Left colon (tissue), 2 donors: ENCODE measurements around the gene OR2W1. TPM values are rescaled to one million over a fixed set of nuclear protein-coding genes. Genes with fewer than 3 reads are reported as not detected.

Experiments
- ATAC-seq: fragments of 200-7000 bp; cut with Tn5 transposase; one replicate; pipeline ENCODE4 v1.9.1; 2020; ENCODE audit warnings: mild to moderate bottlenecking, moderate library complexity
- DNase-seq, 2 donors: peaks; one replicate each; pipeline ENCODE4 v3.0.0-alpha.2; 2020
- intact Hi-C, 2 donors: fragments of 100-400 bp; cut with DNase I in 1 of 2; cut with micrococcal nuclease in 1 of 2; formaldehyde crosslinking; loops; one replicate each; pipeline versions ENCODE4 v1.11.2 to v1.14.0; 2022; cut with DNase I, micrococcal nuclease
- long read RNA-seq: library from polyadenylated mRNA; unstranded; transcript quantifications from one replicate; pipeline ENCODE4 v2.0.0, GENCODE V29; 2021
- total RNA-seq, 2 donors: library from RNA; stranded (reverse); fragmentation: NEBNext Ultra II Directional; extraction: Animal tissue kit (Norgen Biotek cat#: 25700); gene quantifications; one replicate each; pipeline ENCODE4 v1.2.1, GENCODE V29; 2021
- donor health status: DM: no; HTN: no; CAD: no.
- donor health status: DM: yes; HTN: yes; CAD: no.

OR2W1 gene
- not detected for total RNA-seq
- long read RNA-seq: 0 reads

GRCh38 chr6:29045075-29045474 is at the start of gene OR2W1:
Gene OR2W1, minus strand, starts transcription at chr6:29045175. Its CDS starts 0 bp downstream, at chr6:29045175.
- ATAC-seq: no peak
- intact Hi-C loops: no loop called here

GRCh38 chr6:29092957-29093356 is 48.0 kb upstream of the OR2W1 start:
- no peak for DNase-seq
- no peak for ATAC-seq
- intact Hi-C loops: no loop called here

More at GRCh38 chr6:29045075-29045474, at the start of gene OR2W1:
- no peak for DNase-seq

- no peak for ATAC-seq
- intact Hi-C loops: no loop called here
- DNase-seq: no peak
Observed at GRCh38 chr6:29087213-29087612, 42.2 kb upstream of the OR2W1 start, which contains the start of gene OR2B3. Gene OR2B3, minus strand, starts transcription at chr6:29087313. Its CDS starts 65 bp downstream, at chr6:29087248.

- DNase-seq (no peak), ATAC-seq (no peak)
- intact Hi-C loops: no loop called here
Observed at GRCh38 chr6:29082457-29082856, 37.5 kb upstream of the OR2W1 start.

- intact Hi-C loops: no loop called here
- no peak for ATAC-seq
- DNase-seq: no peak
Observed at GRCh38 chr6:29081312-29081711, 36.3 kb upstream of the OR2W1 start.

GRCh38 chr6:29079203-29079602 is 34.2 kb upstream of the OR2W1 start:
- ATAC-seq (no peak), DNase-seq (no peak)
- intact Hi-C loops: no loop called here

- intact Hi-C loops: no loop called here
- ATAC-seq (peak; percentile 65), DNase-seq (no peak)
Observed at GRCh38 chr6:29071831-29072723, 27.1 kb upstream of the OR2W1 start.

GRCh38 chr6:29051680-29052079 is 6.7 kb upstream of the OR2W1 start:
- ATAC-seq (no peak), DNase-seq (no peak)
- intact Hi-C loops: no loop called here

GRCh38 chr6:29035951-29036350 is 9.0 kb downstream of the OR2W1 start:
- intact Hi-C loops: no loop called here
- no peak for DNase-seq

GRCh38 chr6:29028821-29029220 is 16.2 kb downstream of the OR2W1 start:
- intact Hi-C loops: no loop called here
- no peak for ATAC-seq
- DNase-seq: no peak

More at GRCh38 chr6:29035951-29036350, 9.0 kb downstream of the OR2W1 start:
- no peak for ATAC-seq

- DNase-seq: no peak
- intact Hi-C loops: no loop called here
- ATAC-seq: no peak
Observed at GRCh38 chr6:29025927-29026585, 18.9 kb downstream of the OR2W1 start.

- ATAC-seq: no peak
- DNase-seq: no peak
- intact Hi-C loops: no loop called here
Observed at GRCh38 chr6:29021434-29021833, 23.5 kb downstream of the OR2W1 start.

GRCh38 chr6:29019629-29020028 is 25.3 kb downstream of the OR2W1 start:
- no peak for ATAC-seq
- intact Hi-C loops: loop anchor here in 1 of 2 donors (10.0 kb wide), 2 partner anchors 185 to 335 kb away; no protein-coding TSS in a partner anchor

GRCh38 chr6:29017428-29017802 is 27.6 kb downstream of the OR2W1 start:
- intact Hi-C loops: loop anchor here in 1 of 2 donors (10.0 kb wide), 2 partner anchors 183 to 333 kb away; no protein-coding TSS in a partner anchor
- ATAC-seq (no peak), DNase-seq (no peak)

More at GRCh38 chr6:29019629-29020028, 25.3 kb downstream of the OR2W1 start:
- DNase-seq: no peak

GRCh38 chr6:29016559-29017427 is 28.2 kb downstream of the OR2W1 start:
- ATAC-seq: peak; percentile 96
- peak; percentile 68 to 89 for DNase-seq
- intact Hi-C loops: loop anchor here in 1 of 2 donors (10.0 kb wide), 2 partner anchors 182 to 332 kb away; no protein-coding TSS in a partner anchor

- intact Hi-C loops: loop anchor here (5.0 to 10.0 kb wide), 4 partner anchors 178 to 330 kb away; no protein-coding TSS in a partner anchor
- no peak for ATAC-seq
Observed at GRCh38 chr6:29014729-29015608, 30.0 kb downstream of the OR2W1 start.

GRCh38 chr6:29011276-29011734 is 33.7 kb downstream of the OR2W1 start:
- ATAC-seq: peak; percentile 55
- intact Hi-C loops: loop anchor here (5.0 to 10.0 kb wide), 4 partner anchors 174 to 327 kb away; no protein-coding TSS in a partner anchor

More at GRCh38 chr6:29014729-29015608, 30.0 kb downstream of the OR2W1 start:
- DNase-seq: no peak

More at GRCh38 chr6:29011276-29011734, 33.7 kb downstream of the OR2W1 start:
- DNase-seq: peak; percentile 28 to 33
